ENCODE data around the gene PRH2. TPM values are rescaled to one million over a fixed set of nuclear protein-coding genes. Genes with fewer than 3 reads are reported as not detected.

The PRH2 gene
- total RNA-seq, 4 donors from 2014 or later = not detected

DNA sequence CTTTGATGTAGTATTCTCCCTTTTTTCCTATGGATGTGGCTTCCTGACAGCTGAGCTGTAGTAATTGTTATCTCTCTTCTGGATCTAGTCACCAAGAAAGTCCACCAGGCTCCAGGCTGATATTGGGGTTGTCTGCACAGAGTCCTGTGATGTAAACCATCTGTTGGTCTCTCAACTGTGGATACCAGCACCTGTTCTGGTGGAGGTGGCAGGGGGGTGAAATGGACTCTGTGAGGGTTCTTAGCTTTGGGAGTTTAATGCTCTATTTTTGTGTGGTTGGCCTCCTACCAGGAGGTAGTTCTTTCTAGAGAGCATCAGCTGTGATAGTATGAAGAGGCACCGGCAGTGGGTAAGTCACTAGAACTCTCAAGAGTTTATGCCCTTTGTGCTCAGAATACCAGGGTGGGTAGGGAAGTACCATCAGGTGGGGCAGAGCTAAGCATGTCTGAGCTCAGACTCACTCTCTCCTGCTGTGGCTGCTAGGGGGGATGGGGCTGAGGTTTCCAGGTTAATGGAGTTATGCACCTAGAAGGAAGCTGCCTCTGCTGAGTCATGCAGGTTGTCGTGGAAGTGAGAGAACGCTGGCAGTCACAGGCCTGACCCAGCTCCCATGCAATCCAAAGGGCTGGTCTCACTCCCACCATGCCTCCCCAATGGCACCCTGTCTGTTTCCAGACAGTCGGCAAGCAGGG lies 13.0 kb downstream of the PRH2 start:
- intact Hi-C loops (cut with DNase I; ENCODE audit: low total_unique reads) = no loop called here
- 51 to 66% methylated on average over 4 of the region's 4 CpGs for WGBS, 2 donors
- no peak for TF ChIP-seq POLR2A (IDR thresholded peaks at IDR 0.05)
- no peak for TF ChIP-seq CTCF (IDR thresholded peaks at IDR 0.05)
- DNase-seq (ENCODE audit: low spot score in 2 of 2) = no peak
- no peak overlapping the region for H3K4me3 ChIP-seq (ENCODE audit: low read depth, poor library complexity, severe bottlenecking)

- no peak for TF ChIP-seq CTCF (IDR thresholded peaks at IDR 0.05)
- 93 to 100% methylated on average over 2 of the region's 2 CpGs for WGBS, 2 donors
- H3K4me3 ChIP-seq (ENCODE audit: low read depth, poor library complexity, severe bottlenecking) = no peak overlapping the region
- no peak for DNase-seq (ENCODE audit: low spot score in 2 of 2)
- intact Hi-C loops (cut with DNase I; ENCODE audit: low total_unique reads) = no loop called here
These were observed 14.1 kb downstream of the PRH2 start for GRCh38 chr12:10943167-10943566.

DNA sequence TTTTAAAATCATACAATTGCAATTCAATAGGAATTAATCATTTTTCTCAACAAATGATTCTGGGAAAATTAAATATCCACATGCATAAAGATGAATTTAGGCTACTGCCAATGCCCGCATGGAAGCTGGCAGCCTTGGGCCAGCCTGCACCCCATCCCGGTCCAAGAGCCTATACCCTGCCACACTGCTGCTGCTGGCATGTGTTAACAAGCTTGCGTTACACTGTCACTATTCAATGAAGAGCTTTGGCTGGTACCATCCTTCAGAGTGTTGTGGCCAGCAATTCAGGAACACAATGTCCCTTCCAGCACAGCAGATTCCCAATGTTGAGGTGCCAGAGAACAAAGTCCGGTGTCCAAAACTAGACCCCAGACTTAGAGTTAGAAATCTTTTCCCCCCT lies 23.6 kb downstream of the PRH2 start:
- 81 to 89% methylated on average over 4 of the region's 4 CpGs for WGBS, 2 donors
- intact Hi-C loops (cut with DNase I; ENCODE audit: low total_unique reads) = no loop called here

DNA sequence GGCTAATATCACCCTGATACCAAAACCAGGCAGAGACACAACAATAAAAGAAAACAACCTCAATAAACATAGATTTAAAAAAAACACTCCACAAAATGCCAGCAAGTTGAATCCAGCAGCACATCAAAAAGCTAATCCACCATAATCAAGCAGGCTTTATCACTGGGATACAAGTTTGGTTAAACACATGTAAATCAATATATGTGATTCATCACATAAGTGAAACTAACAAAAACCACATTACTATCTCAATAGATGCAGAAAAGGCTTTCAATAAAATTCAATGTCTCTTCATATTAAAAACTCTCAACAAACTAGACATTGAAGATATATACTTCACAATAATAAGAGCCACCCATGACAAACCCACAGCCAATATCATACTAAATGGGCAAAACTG lies 27.0 kb downstream of the PRH2 start:
- TF ChIP-seq CTCF (IDR thresholded peaks at IDR 0.05) = no peak
- H3K4me3 ChIP-seq (ENCODE audit: low read depth, poor library complexity, severe bottlenecking) = no peak overlapping the region
- DNase-seq (ENCODE audit: low spot score in 2 of 2) = no peak
- intact Hi-C loops (cut with DNase I; ENCODE audit: low total_unique reads) = no loop called here

More for the DNA sequence above, 23.6 kb downstream of the PRH2 start:
- TF ChIP-seq POLR2A (IDR thresholded peaks at IDR 0.05) (no peak), CTCF (IDR thresholded peaks at IDR 0.05) (no peak)
- no peak for DNase-seq (ENCODE audit: low spot score in 2 of 2)
- H3K4me3 ChIP-seq (ENCODE audit: low read depth, poor library complexity, severe bottlenecking) = no peak overlapping the region

GRCh38 chr12:10957741-10958140 lies 28.7 kb downstream of the PRH2 start:
- no peak overlapping the region for H3K4me3 ChIP-seq (ENCODE audit: low read depth, poor library complexity, severe bottlenecking)
- intact Hi-C loops (cut with DNase I; ENCODE audit: low total_unique reads) = no loop called here
- DNase-seq (ENCODE audit: low spot score in 2 of 2) = no peak
- TF ChIP-seq CTCF (IDR thresholded peaks at IDR 0.05) = no peak

DNA sequence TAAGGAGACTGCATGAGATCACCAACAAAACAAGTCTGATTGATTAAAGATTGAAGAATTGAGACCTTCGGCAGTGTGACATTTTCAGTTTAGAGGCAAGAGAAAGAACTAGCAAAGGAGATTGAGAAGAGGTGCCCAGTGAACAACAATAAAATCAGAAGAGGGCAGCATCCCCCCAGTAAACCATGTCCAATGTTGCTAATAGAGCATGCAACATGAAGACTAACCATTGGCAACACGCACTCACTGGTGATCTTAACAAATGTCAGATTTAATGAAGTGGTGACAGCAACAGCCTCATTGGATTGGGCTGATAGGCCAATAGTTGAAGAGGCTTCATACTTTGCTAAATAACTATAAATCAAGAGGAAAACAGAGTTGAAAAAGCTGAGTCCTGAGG lies 30.8 kb downstream of the PRH2 start:
- no peak overlapping the region for H3K4me3 ChIP-seq (ENCODE audit: low read depth, poor library complexity, severe bottlenecking)
- 73 to 83% methylated on average over 2 of the region's 2 CpGs for WGBS, 2 donors
- no peak for TF ChIP-seq POLR2A (IDR thresholded peaks at IDR 0.05)
- no peak for TF ChIP-seq CTCF (IDR thresholded peaks at IDR 0.05)
- no peak for DNase-seq (ENCODE audit: low spot score in 2 of 2)
- intact Hi-C loops (cut with DNase I; ENCODE audit: low total_unique reads) = no loop called here
